RWPE2 (cell line): Measurements from ENCODE around the gene WDR41.

Experiments
- ATAC-seq: fragments of 200-7000 bp; cut with Tn5 transposase; 3 replicates; pipeline ENCODE4 v1.9.1; 2021; ENCODE audit warnings: low read depth
- DNase-seq: peaks from one replicate; pipeline ENCODE4 v3.0.0-alpha.2; 2020; ENCODE audit warnings: low spot score
- H3K27ac ChIP-seq: fragments of 450-650 bp; 2 replicates; pipeline ENCODE4 v1.5.1; 2017; ENCODE audit warnings: mild to moderate bottlenecking; ENCODE audit not compliant: poor library complexity, severe bottlenecking
- H3K27me3 ChIP-seq: fragments of 250-450 bp; sonication (Bioruptor Pico); 2 replicates; pipeline ENCODE4 v1.5.1; 2021; ENCODE audit warnings: mild to moderate bottlenecking, moderate library complexity; ENCODE audit not compliant: insufficient read depth, poor library complexity, severe bottlenecking
- H3K36me3 ChIP-seq: fragments of 250-450 bp; sonication (Bioruptor Pico); 2 replicates; pipeline ENCODE4 v1.5.1; 2020; ENCODE audit warnings: low read depth, mild to moderate bottlenecking, moderate library complexity
- H3K4me1 ChIP-seq: fragments of 250-450 bp; sonication (Bioruptor Pico); 2 replicates; pipeline ENCODE4 v1.5.1; 2021; ENCODE audit warnings: mild to moderate bottlenecking, moderate library complexity; ENCODE audit not compliant: insufficient read depth, poor library complexity, severe bottlenecking
- H3K4me3 ChIP-seq: fragments of 250-450 bp; sonication (Bioruptor Pico); 2 replicates; pipeline ENCODE4 v1.5.1; 2021; ENCODE audit warnings: mild to moderate bottlenecking, moderate library complexity; ENCODE audit not compliant: severe bottlenecking
- H3K9me3 ChIP-seq: fragments of 250-450 bp; sonication (Bioruptor Pico); 2 replicates; pipeline ENCODE4 v1.5.1; 2021; ENCODE audit warnings: mild to moderate bottlenecking, moderate library complexity; ENCODE audit not compliant: severe bottlenecking
- CTCF ChIP-seq: fragments of 450-650 bp; IDR thresholded peaks from one replicate; pipeline ENCODE4 v1.5.1; 2017; ENCODE audit warnings: mild to moderate bottlenecking, moderate library complexity; ENCODE audit not compliant: poor library complexity, severe bottlenecking

The WDR41 gene

GRCh38 chr5:77419644-77420582 is 72.2 kb downstream of the WDR41 start:
- DNase-seq = no peak
- H3K4me3 ChIP-seq = no peak overlapping the region
- H3K9me3 ChIP-seq = no peaks in the 10 kb centered on the region
- H3K27ac ChIP-seq = no peak overlapping the region
- peaks cover 8% of the 10 kb centered on the region for H3K4me1 ChIP-seq
- no peaks in the 10 kb centered on the region for H3K27me3 ChIP-seq
- no peak for ATAC-seq
- no peak for TF ChIP-seq CTCF
- no peaks in the 10 kb centered on the region for H3K36me3 ChIP-seq

- TF ChIP-seq CTCF = no peak
- Histone ChIP-seq H3K9me3 (no peaks in the 10 kb centered on the region), H3K27me3 (no peaks in the 10 kb centered on the region), H3K4me1 (peaks cover 8% of the 10 kb centered on the region), H3K4me3 (no peak overlapping the region), H3K27ac (peak overlapping the region; percentile 22), H3K36me3 (no peaks in the 10 kb centered on the region)
- ATAC-seq (peak; percentile 70), DNase-seq (no peak)
Observed at GRCh38 chr5:77418601-77419581, 73.2 kb downstream of the WDR41 start.

GRCh38 chr5:77418162-77418561 is 74.0 kb downstream of the WDR41 start:
- no peaks in the 10 kb centered on the region for H3K36me3 ChIP-seq
- no peak for TF ChIP-seq CTCF
- H3K4me1 ChIP-seq = peaks cover 8% of the 10 kb centered on the region
- H3K27me3 ChIP-seq = no peaks in the 10 kb centered on the region
- ATAC-seq (no peak), DNase-seq (no peak)
- no peaks in the 10 kb centered on the region for H3K9me3 ChIP-seq
- H3K27ac ChIP-seq = peak overlapping the region; percentile 22
- no peak overlapping the region for H3K4me3 ChIP-seq

DNA sequence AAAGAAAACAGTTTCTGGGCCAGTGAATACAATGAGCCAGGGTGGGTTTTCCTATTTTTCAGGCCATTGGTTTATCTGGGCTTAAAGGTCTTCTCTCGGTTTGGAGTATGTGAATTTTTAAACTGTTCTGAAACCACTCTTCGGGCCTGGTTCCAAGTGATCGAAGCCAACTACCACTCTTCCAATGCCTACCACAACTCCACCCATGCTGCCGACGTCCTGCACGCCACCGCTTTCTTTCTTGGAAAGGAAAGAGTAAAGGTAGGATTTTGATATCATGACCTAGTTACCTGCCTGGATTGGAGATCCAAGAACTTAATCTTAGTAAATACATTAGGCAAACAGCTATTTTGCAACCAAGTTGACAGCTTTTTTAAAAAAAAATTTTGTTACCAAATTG is 79.1 kb downstream of the WDR41 start:
- no peaks in the 10 kb centered on the region for H3K27me3 ChIP-seq
- no peak overlapping the region for H3K27ac ChIP-seq
- no peak overlapping the region for H3K4me3 ChIP-seq
- no peaks in the 10 kb centered on the region for H3K36me3 ChIP-seq
- no peak for DNase-seq
- peaks cover under 1% of the 10 kb centered on the region for H3K4me1 ChIP-seq
- no peak for ATAC-seq
- no peaks in the 10 kb centered on the region for H3K9me3 ChIP-seq
- no peak for TF ChIP-seq CTCF
